Measurements from ENCODE around the gene AR.

AR gene

GRCh38 chrX:67543818-67544217 lies at the start of gene AR:
Gene AR (plus strand): TSS chrX:67544021. CDS start chrX:67545147, 1,126 bp downstream.
- no peak for DNase-seq (ENCODE audit: low read depth in 2 of 2)

GRCh38 chrX:67500617-67501016 lies 43.2 kb upstream of the AR start:
- DNase-seq (ENCODE audit: low read depth in 2 of 2): no peak

GRCh38 chrX:67503004-67503403 lies 40.8 kb upstream of the AR start:
- no peak for DNase-seq (ENCODE audit: low read depth in 2 of 2)

- no peak for DNase-seq (ENCODE audit: low read depth in 2 of 2)
Observed at GRCh38 chrX:67503453-67503852, 40.4 kb upstream of the AR start.

- no peak for DNase-seq (ENCODE audit: low read depth in 2 of 2)
Observed at GRCh38 chrX:67520671-67521070, 23.1 kb upstream of the AR start.

GRCh38 chrX:67523002-67523681 lies 20.7 kb upstream of the AR start:
- DNase-seq (ENCODE audit: low read depth in 2 of 2): no peak

- DNase-seq (ENCODE audit: low read depth in 2 of 2): no peak
Observed at GRCh38 chrX:67523932-67524331, 19.9 kb upstream of the AR start.

- DNase-seq (ENCODE audit: low read depth in 2 of 2): no peak
Observed at GRCh38 chrX:67524428-67524827, 19.4 kb upstream of the AR start.

- DNase-seq (ENCODE audit: low read depth in 2 of 2): no peak
Observed at GRCh38 chrX:67524950-67525691, 18.7 kb upstream of the AR start.

- DNase-seq (ENCODE audit: low read depth in 2 of 2): no peak
Observed at GRCh38 chrX:67536564-67536963, 7.3 kb upstream of the AR start.

GRCh38 chrX:67538383-67538782 lies 5.4 kb upstream of the AR start:
- DNase-seq (ENCODE audit: low read depth in 2 of 2): no peak

GRCh38 chrX:67544281-67545035 lies 637 bp downstream of the AR start:
- no peak for DNase-seq (ENCODE audit: low read depth in 2 of 2)

- no peak for DNase-seq (ENCODE audit: low read depth in 2 of 2)
Observed at GRCh38 chrX:67545036-67545821, 1.4 kb downstream of the AR start.

GRCh38 chrX:67545893-67546495 lies 2.2 kb downstream of the AR start:
- DNase-seq (ENCODE audit: low read depth in 2 of 2): no peak

- no peak for DNase-seq (ENCODE audit: low read depth in 2 of 2)
Observed at GRCh38 chrX:67546496-67547423, 2.9 kb downstream of the AR start.

GRCh38 chrX:67555578-67556203 lies 11.9 kb downstream of the AR start:
- no peak for DNase-seq (ENCODE audit: low read depth in 2 of 2)

- no peak for DNase-seq (ENCODE audit: low read depth in 2 of 2)
Observed at GRCh38 chrX:67558267-67558666, 14.4 kb downstream of the AR start.

GRCh38 chrX:67563469-67564448 lies 19.9 kb downstream of the AR start:
- DNase-seq (ENCODE audit: low read depth in 2 of 2): no peak

GRCh38 chrX:67564475-67564874 lies 20.7 kb downstream of the AR start:
- DNase-seq (ENCODE audit: low read depth in 2 of 2): no peak
